K562 (cell line): ENCODE results near the gene HSPA1B. TPM values are rescaled to one million over a fixed set of nuclear protein-coding genes. Genes with fewer than 3 reads are reported as not detected.
A peak's percentile ranks its signal among the peaks of the same experiment; 100 is the strongest.

Experiments used
- ARNT ChIP-seq, 2 experiments: fragments of 450-650 bp; IDR thresholded peaks; 2 replicates each; pipeline ENCODE4 v1.6.1; 2016; ENCODE audit warnings: mild to moderate bottlenecking in 1 of 2
- HOMEZ ChIP-seq: fragments of 250-450 bp; sonication (Bioruptor Pico); IDR thresholded peaks from 2 replicates; pipeline ENCODE4 v1.4.0; 2020; ENCODE audit warnings: mild to moderate bottlenecking, moderate library complexity
- LCOR ChIP-seq: sonication (generic); formaldehyde crosslinking; IDR thresholded peaks from 2 replicates; pipeline ENCODE4 v1.8.0; 2022; ENCODE audit warnings: mild to moderate bottlenecking, missing genetic modification reagents
- MAFF ChIP-seq: IDR thresholded peaks from 2 replicates; pipeline ENCODE4 v1.6.1; 2012; ENCODE audit warnings: low read length, improper control_type of control experiment
- MED1 ChIP-seq: sonication (generic); formaldehyde crosslinking; IDR thresholded peaks from 2 replicates; pipeline ENCODE4 v1.8.1; 2023; ENCODE audit warnings: missing genetic modification reagents, borderline replicate concordance
- MYNN ChIP-seq, 2 experiments: sonication (generic); formaldehyde crosslinking in 1 of 2; IDR thresholded peaks; 2 replicates each; pipeline versions ENCODE4 v1.5.0 to v1.6.1; 2016 to 2020; ENCODE audit warnings: antibody characterized with exemption in 1 of 2, missing genetic modification reagents in 1 of 2
- NBN ChIP-seq: fragments of 450-650 bp; IDR thresholded peaks from 2 replicates; pipeline ENCODE4 v1.6.1; 2016; ENCODE audit warnings: low read depth, mild to moderate bottlenecking
- NFIX ChIP-seq: fragments of 250-450 bp; sonication (Bioruptor Pico); IDR thresholded peaks from 2 replicates; pipeline ENCODE4 v1.4.0; 2020; ENCODE audit warnings: low read depth, mild to moderate bottlenecking, moderate library complexity
- PHTF2 ChIP-seq: fragments of 250-450 bp; sonication (Bioruptor Pico); IDR thresholded peaks from 2 replicates; pipeline ENCODE4 v1.5.0; 2021; ENCODE audit warnings: mild to moderate bottlenecking
- PTBP1 ChIP-seq: fragments of 200-400 bp; formaldehyde crosslinking; IDR thresholded peaks from 2 replicates; pipeline ENCODE4 v1.6.1; 2017; ENCODE audit warnings: low read depth, low read length
- TRIM25 ChIP-seq: fragments of 450-650 bp; IDR thresholded peaks from 2 replicates; pipeline ENCODE4 v1.7.0; 2016; ENCODE audit warnings: borderline replicate concordance
- ZFP91 ChIP-seq: sonication (generic); formaldehyde crosslinking; IDR thresholded peaks from 2 replicates; pipeline ENCODE4 v1.8.0; 2022; ENCODE audit warnings: mild to moderate bottlenecking, missing genetic modification reagents
- ZNF232 ChIP-seq: sonication (generic); formaldehyde crosslinking; IDR thresholded peaks from 2 replicates; pipeline ENCODE4 v1.8.0; 2022; ENCODE audit warnings: mild to moderate bottlenecking, missing genetic modification reagents
- ZNF740 ChIP-seq, 3 experiments: fragments of 200-800 bp in 1 of 3; sonication (Bioruptor generic) in 1 of 3; sonication (generic) in 1 of 3; formaldehyde crosslinking in 1 of 3; IDR thresholded peaks; 2 replicates each; pipeline versions ENCODE4 v1.6.1 to v1.8.0; 2016 to 2022; ENCODE audit warnings: mild to moderate bottlenecking in 2 of 3, missing compliant biosample characterization in 2 of 3, missing genetic modification characterization in 2 of 3, missing genetic modification reagents in 1 of 3
- polyA plus RNA-seq, 8 experiments: library from polyadenylated mRNA; depleted of rRNA in 4 of 8; stranded (reverse) in 5 of 8; unstranded in 3 of 8; fragments of >200 nt; fragmentation: Nextera tagmentation in 2 of 8; fragmentation: Illumina TruSeq in 1 of 8; extraction: Ambion mirVana in 2 of 8; extraction: Trizol in 1 of 8; gene quantifications; 2 replicates each; pipeline versions ENCODE4 v1.2.1 to v1.2.3, GENCODE V29; 2011 to 2014; ENCODE audit warnings: inconsistent platforms in 1 of 8, missing spikeins in 1 of 8
- total RNA-seq, 7 experiments: library from RNA; depleted of rRNA in 6 of 7; stranded (reverse); fragments of >200 nt in 6 of 7; fragmentation: Illumina TruSeq in 2 of 7; extraction: Trizol in 2 of 7; gene quantifications; 2 replicates each; pipeline versions ENCODE4 v1.2.1 to v1.2.3, GENCODE V29; 2011 to 2021; ENCODE audit warnings: low replicate concordance in 1 of 7

HSPA1B gene
- total and polyA plus RNA-seq, 9 of the 15 experiments (the other 6 are each of a cell fraction or from before 2014, with no cell fraction given), result 0.27 to 227 (median 51.2) TPM

GRCh38 chr6:31834367-31835250, 7.1 kb downstream of the HSPA1B start (continued):
- no peak; the same call in 1 of the 2 replicates for TF ChIP-seq MED1 (CRISPR knock-in tag)
- TF ChIP-seq TRIM25, result no peak; the same call in 1 of the 2 replicates
- TF ChIP-seq MYNN (IDR thresholded peaks at IDR 0.05), result peak; percentile 43
- TF ChIP-seq MYNN (CRISPR knock-in tag; IDR thresholded peaks at IDR 0.05), result no peak
- TF ChIP-seq ZFP91 (CRISPR knock-in tag), result no peak; the same call in 1 of the 2 replicates
- TF ChIP-seq HOMEZ (CRISPR knock-in tag), result peak; percentile 85; the same call in 1 of the 2 replicates
- 0 out of 2 replicates have a peak, but pooled peaks have one; percentile 18 for TF ChIP-seq NFIX
- TF ChIP-seq LCOR (CRISPR knock-in tag), result 0 out of 2 replicates have a peak, but pooled peaks have one; percentile 19
- peak; percentile 50; the same call in 1 of the 2 replicates for TF ChIP-seq PHTF2 (CRISPR knock-in tag)
- TF ChIP-seq ARNT (IDR thresholded peaks at IDR 0.05), result peak; percentile 89 to 91
- peak; percentile 85 for TF ChIP-seq ZNF740 (CRISPR knock-in tag; IDR thresholded peaks at IDR 0.05)
- peak; percentile 75 to 89 for TF ChIP-seq ZNF740 (tag; IDR thresholded peaks at IDR 0.05)
- TF ChIP-seq MAFF, result no peak; the same call in 1 of the 2 replicates
- 0 out of 2 replicates have a peak, but pooled peaks have one; percentile 51 for TF ChIP-seq PTBP1
- peak; percentile 74; the same call in 1 of the 2 replicates for TF ChIP-seq ZNF232 (CRISPR knock-in tag)
- TF ChIP-seq NBN, result peak; percentile 99
